Smooth muscle cell (in vitro differentiated cells): ENCODE data around the gene CCND1. TPM values are rescaled to one million over a fixed set of nuclear protein-coding genes. Genes with fewer than 3 reads are reported as not detected.

Experiments
- DNase-seq: peaks from one replicate; lab custom pipeline; 2025; ENCODE audit not compliant: unreplicated experiment; lab: John Stamatoyannopoulos, UW
- H2AFZ ChIP-seq: fragments of 200-600 bp; sonication (generic); 2 replicates; pipeline ENCODE4 v1.6.0; 2016; ENCODE audit warnings: antibody characterized with exemption, low read depth, mild to moderate bottlenecking
- H3F3A ChIP-seq: fragments of 200-600 bp; sonication (generic); 2 replicates; pipeline ENCODE4 v1.6.0; 2017; ENCODE audit warnings: antibody characterized with exemption, low read depth
- H3K27ac ChIP-seq: fragments of 200-600 bp; sonication (generic); 2 replicates; pipeline ENCODE4 v1.5.1; 2016; ENCODE audit warnings: low read depth, mild to moderate bottlenecking
- H3K27me3 ChIP-seq: fragments of 200-600 bp; sonication (generic); 2 replicates; pipeline ENCODE4 v1.6.1; 2016; ENCODE audit warnings: low read depth, mild to moderate bottlenecking
- H3K36me3 ChIP-seq: fragments of 200-600 bp; sonication (generic); 2 replicates; pipeline ENCODE4 v1.5.1; 2016; ENCODE audit warnings: low read depth
- H3K4me1 ChIP-seq: fragments of 200-600 bp; sonication (generic); 2 replicates; pipeline ENCODE4 v1.5.1; 2016; ENCODE audit warnings: low read depth
- H3K4me2 ChIP-seq: fragments of 200-600 bp; sonication (generic); 2 replicates; pipeline ENCODE4 v1.6.0; 2016; ENCODE audit warnings: mild to moderate bottlenecking
- H3K4me3 ChIP-seq: fragments of 200-600 bp; sonication (generic); 2 replicates; pipeline ENCODE4 v1.5.1; 2016; ENCODE audit warnings: mild to moderate bottlenecking
- H3K79me2 ChIP-seq: fragments of 200-600 bp; sonication (generic); 2 replicates; pipeline ENCODE4 v1.6.0; 2016; ENCODE audit warnings: low read depth, mild to moderate bottlenecking
- H3K9ac ChIP-seq: fragments of 200-600 bp; sonication (generic); 2 replicates; pipeline ENCODE4 v1.6.0; 2016; ENCODE audit warnings: low read depth
- H3K9me3 ChIP-seq: fragments of 200-600 bp; sonication (generic); replicated peaks from 2 replicates; pipeline ENCODE4 v1.5.1; 2016; ENCODE audit warnings: low read depth
- H4K20me1 ChIP-seq: fragments of 200-600 bp; sonication (generic); 2 replicates; pipeline ENCODE4 v1.6.0; 2016; ENCODE audit warnings: low read depth
- CTCF ChIP-seq: fragments of 200-600 bp; sonication (generic); IDR thresholded peaks from 2 replicates; pipeline ENCODE4 v1.5.1; 2017; ENCODE audit warnings: borderline replicate concordance, mild to moderate bottlenecking, antibody characterized with exemption; ENCODE audit not compliant: insufficient read depth, poor library complexity, severe bottlenecking
- WGBS: methylation state at CpG from one replicate; pipeline ENCODE4 v1.1.7; 2016; ENCODE audit warnings: low lambda C conversion rate; 5-methylcytosine and 5-hydroxymethylcytosine counted together
- polyA plus RNA-seq: library from polyadenylated mRNA; unstranded; fragments of >200 nt; fragmentation: Nextera tagmentation; extraction: Ambion mirVana; gene quantifications from 2 replicates; pipeline ENCODE4 v1.2.1, GENCODE V29; 2016
- total RNA-seq: library from RNA; depleted of rRNA; stranded (reverse); fragments of >200 nt; gene quantifications from 2 replicates; pipeline ENCODE4 v1.2.3, GENCODE V29; 2014

CCND1 gene
- total and polyA plus RNA-seq, 2 experiments from 2014 or later, result 281 to 482 TPM

- Histone ChIP-seq H3K9me3 (no peaks in the 10 kb centered on the region), H3K36me3 (no peaks in the 10 kb centered on the region), H4K20me1 (no peaks in the 10 kb centered on the region), H3K4me1 (peaks cover 8% of the 10 kb centered on the region), H2AFZ (no peak overlapping the region), H3K4me2 (no peak overlapping the region), H3K27ac (no peak overlapping the region), H3K9ac (no peak overlapping the region), H3F3A (no peaks in the 10 kb centered on the region), H3K79me2 (no peaks in the 10 kb centered on the region), H3K27me3 (no peaks in the 10 kb centered on the region), H3K4me3 (no peak overlapping the region)
- 83% methylated on average over 6 of the region's 6 CpGs for WGBS
- no peak for DNase-seq
- no peak for TF ChIP-seq CTCF
Measured at GRCh38 chr11:69600001-69600400, 41.0 kb upstream of the CCND1 start.

- Histone ChIP-seq H3K4me2 (no peak overlapping the region), H3F3A (no peaks in the 10 kb centered on the region), H3K36me3 (no peaks in the 10 kb centered on the region), H3K4me3 (no peak overlapping the region), H3K9me3 (no peaks in the 10 kb centered on the region), H4K20me1 (no peaks in the 10 kb centered on the region), H2AFZ (no peak overlapping the region), H3K27me3 (no peaks in the 10 kb centered on the region), H3K27ac (no peak overlapping the region), H3K9ac (no peak overlapping the region), H3K4me1 (peaks cover 8% of the 10 kb centered on the region), H3K79me2 (no peaks in the 10 kb centered on the region)
- WGBS, result 93% methylated on average over 12 of the region's 12 CpGs
- TF ChIP-seq CTCF, result no peak
- no peak for DNase-seq
Measured at GRCh38 chr11:69601011-69601975, 39.7 kb upstream of the CCND1 start.

- Histone ChIP-seq H3K36me3 (no peaks in the 10 kb centered on the region), H3F3A (no peaks in the 10 kb centered on the region), H3K27ac (no peak overlapping the region), H4K20me1 (no peaks in the 10 kb centered on the region), H3K4me1 (peaks cover 8% of the 10 kb centered on the region), H3K27me3 (no peaks in the 10 kb centered on the region), H2AFZ (no peak overlapping the region), H3K9ac (no peak overlapping the region), H3K4me2 (no peak overlapping the region), H3K4me3 (no peak overlapping the region), H3K9me3 (no peaks in the 10 kb centered on the region), H3K79me2 (no peaks in the 10 kb centered on the region)
- no peak for DNase-seq
- 56% methylated on average over 16 of the region's 16 CpGs for WGBS
- TF ChIP-seq CTCF, result no peak
Measured at GRCh38 chr11:69603111-69603836, 37.7 kb upstream of the CCND1 start.
